ENCODE results near the gene DPEP2. TPM values are rescaled to one million over a fixed set of nuclear protein-coding genes. Genes with fewer than 3 reads are reported as not detected.

Gene DPEP2
- total and polyA plus RNA-seq, 7 donors: 0.69 to 11.9 (median 2.5) TPM

DNA sequence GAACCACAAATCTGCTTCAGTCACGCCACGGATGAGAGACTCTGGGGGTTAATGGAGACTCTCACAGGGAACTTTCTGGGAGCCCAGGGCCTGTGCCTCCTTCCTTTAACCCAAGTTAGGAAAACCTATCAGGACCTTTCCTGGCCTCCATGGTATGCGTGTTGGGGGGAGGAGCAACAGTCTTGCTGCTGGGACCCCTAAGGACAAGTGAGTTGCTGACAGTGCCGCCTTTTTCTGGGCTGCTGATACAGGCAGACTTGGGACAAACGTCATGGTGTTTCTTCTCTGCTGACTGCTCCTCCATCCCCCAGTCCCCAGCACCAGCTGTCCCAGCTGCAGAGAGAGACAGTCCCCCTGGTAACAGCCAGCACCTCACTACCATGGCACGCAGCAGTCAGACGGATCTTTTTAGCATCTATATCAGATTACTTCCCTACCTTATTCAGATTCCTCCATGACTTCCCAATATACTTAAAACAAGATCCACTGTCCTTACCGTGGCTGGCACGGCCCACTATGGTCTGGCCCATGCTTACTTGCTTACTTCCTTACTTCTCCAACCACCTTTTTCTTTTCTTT is 10.0 kb upstream of the DPEP2 start:
- DNase-seq: no peak
- Histone ChIP-seq H3K27ac (no peak overlapping the region), H3K9me3 (no peaks in the 10 kb centered on the region), H3K4me1 (no peaks in the 10 kb centered on the region), H3K27me3 (no peaks in the 10 kb centered on the region), H3K36me3 (no peaks in the 10 kb centered on the region), H3K4me3 (no peak overlapping the region)
- 77 to 80% methylated on average over 9 of the region's 9 CpGs for WGBS, 2 donors
- TF ChIP-seq, protein P1, sequence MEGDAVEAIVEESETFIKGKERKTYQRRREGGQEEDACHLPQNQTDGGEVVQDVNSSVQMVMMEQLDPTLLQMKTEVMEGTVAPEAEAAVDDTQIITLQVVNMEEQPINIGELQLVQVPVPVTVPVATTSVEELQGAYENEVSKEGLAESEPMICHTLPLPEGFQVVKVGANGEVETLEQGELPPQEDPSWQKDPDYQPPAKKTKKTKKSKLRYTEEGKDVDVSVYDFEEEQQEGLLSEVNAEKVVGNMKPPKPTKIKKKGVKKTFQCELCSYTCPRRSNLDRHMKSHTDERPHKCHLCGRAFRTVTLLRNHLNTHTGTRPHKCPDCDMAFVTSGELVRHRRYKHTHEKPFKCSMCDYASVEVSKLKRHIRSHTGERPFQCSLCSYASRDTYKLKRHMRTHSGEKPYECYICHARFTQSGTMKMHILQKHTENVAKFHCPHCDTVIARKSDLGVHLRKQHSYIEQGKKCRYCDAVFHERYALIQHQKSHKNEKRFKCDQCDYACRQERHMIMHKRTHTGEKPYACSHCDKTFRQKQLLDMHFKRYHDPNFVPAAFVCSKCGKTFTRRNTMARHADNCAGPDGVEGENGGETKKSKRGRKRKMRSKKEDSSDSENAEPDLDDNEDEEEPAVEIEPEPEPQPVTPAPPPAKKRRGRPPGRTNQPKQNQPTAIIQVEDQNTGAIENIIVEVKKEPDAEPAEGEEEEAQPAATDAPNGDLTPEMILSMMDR (IDR thresholded peaks at IDR 0.05): no peak
- no peak for TF ChIP-seq POLR2A (IDR thresholded peaks at IDR 0.05)
- TF ChIP-seq EP300 (IDR thresholded peaks at IDR 0.05): no peak
- TF ChIP-seq POLR2AphosphoS5 (IDR thresholded peaks at IDR 0.05): no peak
- intact Hi-C loops (cut with DNase I): no loop called here

DNA sequence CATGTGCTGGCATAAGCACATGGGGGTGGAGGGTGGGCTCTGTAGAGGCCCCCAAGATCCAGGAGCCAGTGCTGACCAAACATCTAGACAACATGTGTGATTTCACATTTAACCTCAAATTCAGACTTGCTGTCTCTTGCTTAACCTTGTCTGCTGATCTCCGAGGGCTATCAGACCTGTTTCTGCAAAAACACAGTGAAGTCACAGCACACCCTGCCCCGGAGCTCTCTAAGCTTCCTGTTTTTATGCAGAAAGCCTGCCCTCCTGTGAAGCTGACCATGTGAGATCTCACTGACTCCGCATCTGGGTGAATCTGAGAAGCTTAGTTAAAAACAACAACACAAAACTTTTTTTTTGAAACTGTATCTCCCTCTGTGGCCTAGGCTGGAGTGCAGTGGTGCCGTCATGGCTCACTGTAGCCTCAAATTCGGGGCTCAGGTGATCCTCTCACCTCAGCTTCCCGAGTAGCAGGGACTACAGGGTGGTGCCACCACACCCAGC is 6.6 kb upstream of the DPEP2 start:
- 24 to 44% methylated on average over 6 of the region's 6 CpGs for WGBS, 2 donors
- no peaks in the 10 kb centered on the region for H3K36me3 ChIP-seq
- no peak for DNase-seq
- no peak overlapping the region for H3K4me3 ChIP-seq
- H3K4me1 ChIP-seq: no peaks in the 10 kb centered on the region
- no peaks in the 10 kb centered on the region for H3K27me3 ChIP-seq
- H3K9me3 ChIP-seq: no peaks in the 10 kb centered on the region
- intact Hi-C loops (cut with DNase I): no loop called here
- peak overlapping the region; percentile 13 to 48 (median 31) for H3K27ac ChIP-seq
- TF ChIP-seq EP300 (IDR thresholded peaks at IDR 0.05): no peak
- TF ChIP-seq POLR2A (IDR thresholded peaks at IDR 0.05): no peak
- TF ChIP-seq POLR2AphosphoS5 (IDR thresholded peaks at IDR 0.05): no peak
- TF ChIP-seq, protein P1 (IDR thresholded peaks at IDR 0.05): no peak

DNA sequence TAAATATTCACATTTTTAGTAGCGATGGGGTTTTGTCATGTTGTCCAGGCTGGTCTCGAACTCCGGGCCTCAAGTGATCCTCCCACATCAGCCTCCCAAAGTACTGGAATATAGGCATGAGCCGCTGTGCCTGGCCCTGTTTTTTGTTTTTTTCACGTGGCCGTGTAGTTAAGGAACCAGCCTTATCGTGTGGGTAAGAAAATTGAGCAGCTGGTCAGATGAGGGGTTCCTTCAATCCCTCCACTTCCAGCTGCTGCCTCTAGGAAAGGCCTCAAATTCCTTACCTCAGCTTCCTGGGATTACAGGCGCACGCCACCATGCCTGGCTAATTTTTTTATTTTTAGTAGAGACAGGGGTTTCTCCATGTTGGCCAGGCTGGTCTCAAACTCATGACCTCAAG is 5.9 kb upstream of the DPEP2 start:
- H3K4me3 ChIP-seq: no peak overlapping the region
- no peaks in the 10 kb centered on the region for H3K36me3 ChIP-seq
- TF ChIP-seq, protein P1 (IDR thresholded peaks at IDR 0.05): no peak
- TF ChIP-seq POLR2A (IDR thresholded peaks at IDR 0.05) (no peak), EP300 (IDR thresholded peaks at IDR 0.05) (no peak), POLR2AphosphoS5 (IDR thresholded peaks at IDR 0.05) (no peak)
- H3K4me1 ChIP-seq: no peaks in the 10 kb centered on the region
- no peaks in the 10 kb centered on the region for H3K9me3 ChIP-seq
- H3K27ac ChIP-seq: peak overlapping the region; percentile 13 to 48 (median 31)
- WGBS, 2 donors: 86 to 89% methylated on average over 9 of the region's 9 CpGs
- intact Hi-C loops (cut with DNase I): no loop called here
- H3K27me3 ChIP-seq: no peaks in the 10 kb centered on the region
- DNase-seq: no peak

DNA sequence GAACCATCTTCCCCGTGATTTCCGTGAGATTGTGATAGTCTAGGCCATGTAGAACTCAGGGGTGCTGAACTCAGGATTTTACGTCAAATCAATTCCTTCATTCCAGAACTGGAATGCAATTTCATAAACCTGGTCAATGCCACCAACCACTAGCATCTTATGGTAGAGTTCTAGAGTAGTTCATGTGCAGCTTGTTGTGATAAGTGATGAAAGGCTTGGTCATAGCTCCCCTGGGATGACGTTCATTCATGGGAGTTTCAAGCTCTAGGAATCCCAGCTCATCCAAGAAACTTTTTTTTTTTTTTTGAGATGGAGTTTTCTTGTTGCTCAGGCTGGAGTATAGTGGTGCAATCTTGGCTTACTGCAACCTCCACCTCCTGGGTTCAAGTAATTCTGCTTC is 3.7 kb upstream of the DPEP2 start:
- Histone ChIP-seq H3K27ac (no peak overlapping the region), H3K27me3 (no peaks in the 10 kb centered on the region), H3K36me3 (no peaks in the 10 kb centered on the region), H3K4me1 (no peaks in the 10 kb centered on the region), H3K4me3 (no peak overlapping the region), H3K9me3 (no peaks in the 10 kb centered on the region)
- WGBS, 2 donors: 84 to 88% methylated on average over 4 of the region's 4 CpGs
- TF ChIP-seq POLR2A (IDR thresholded peaks at IDR 0.05): no peak
- no peak for TF ChIP-seq EP300 (IDR thresholded peaks at IDR 0.05)
- no peak for TF ChIP-seq POLR2AphosphoS5 (IDR thresholded peaks at IDR 0.05)
- TF ChIP-seq, protein P1 (IDR thresholded peaks at IDR 0.05): no peak
- DNase-seq: no peak
- intact Hi-C loops (cut with DNase I): no loop called here

DNA sequence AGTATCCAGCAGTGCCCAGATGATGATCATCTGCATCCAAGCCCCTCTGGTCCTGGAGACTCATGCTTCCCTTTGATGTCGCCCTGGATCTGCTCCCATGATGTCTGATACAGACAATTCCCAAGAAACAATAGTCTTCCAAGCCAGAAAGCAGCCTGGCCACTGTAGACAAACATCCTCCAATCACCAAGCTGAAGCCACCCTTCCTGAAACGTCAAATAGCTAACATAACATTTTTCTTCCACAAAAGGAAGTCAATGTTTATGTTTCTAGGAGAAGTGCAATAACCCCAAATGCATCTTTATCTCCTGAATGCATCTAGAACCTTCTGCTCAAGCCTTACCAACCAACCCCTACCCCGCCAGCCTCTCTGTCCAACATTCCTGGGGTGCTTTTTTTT is 1.2 kb upstream of the DPEP2 start:
- no peaks in the 10 kb centered on the region for H3K27me3 ChIP-seq
- no peaks in the 10 kb centered on the region for H3K36me3 ChIP-seq
- intact Hi-C loops (cut with DNase I): no loop called here
- H3K9me3 ChIP-seq: no peaks in the 10 kb centered on the region
- WGBS, 2 donors: 43 to 48% methylated on average over 3 of the region's 3 CpGs
- TF ChIP-seq EP300 (IDR thresholded peaks at IDR 0.05) (no peak), POLR2A (IDR thresholded peaks at IDR 0.05) (no peak), POLR2AphosphoS5 (IDR thresholded peaks at IDR 0.05) (peak in 1 of 4 donors; percentile 29)
- TF ChIP-seq, protein P1 (IDR thresholded peaks at IDR 0.05): no peak
- H3K27ac ChIP-seq: peak overlapping the region in 3 of 4 donors; percentile 31 to 61 (median 46)
- no peak overlapping the region for H3K4me3 ChIP-seq
- no peak for DNase-seq
- no peaks in the 10 kb centered on the region for H3K4me1 ChIP-seq

Measured in sigmoid colon (tissue), 7 donors.